Measurements from ENCODE around the gene EXOC2.
"Not testable (repeated sequence)": the region's sequence is repeated elsewhere in the genome, so short reads cannot be mapped to it uniquely, and the experiment has no call there.

GRCh38 chr6:561335-561734 is 131.6 kb downstream of the EXOC2 start:
- TF ChIP-seq CTCF (IDR thresholded peaks at IDR 0.05; ENCODE audit: low read depth, low read length, poor library complexity, severe bottlenecking); EZH2phosphoT487 (IDR thresholded peaks at IDR 0.05; ENCODE audit: borderline replicate concordance, low read length): not testable (repeated sequence)

Data from DOHH2 (cell line).